Astrocyte of the cerebellum (primary cell): Measurements from ENCODE around the gene OLFML2A.

Experiments used
- DNase-seq: peaks from one replicate; pipeline ENCODE4 v3.0.0-alpha.2; 2011; ENCODE audit warnings: low read depth
- H3K4me3 ChIP-seq: 2 replicates; pipeline ENCODE4 v1.5.1; 2011; ENCODE audit warnings: mild to moderate bottlenecking, low read depth, low read length, moderate library complexity
- CTCF ChIP-seq: IDR thresholded peaks from 2 replicates; pipeline ENCODE4 v1.5.1; 2012; ENCODE audit warnings: low read length, low read depth, moderate library complexity, mild to moderate bottlenecking; ENCODE audit errors: missing control alignments
- in situ Hi-C: cut with HindIII; loops from 2 replicates; pipeline ENCODE4 v1.10.0; 2017; ENCODE audit warnings: low sequenced_read_pairs

The OLFML2A gene

GRCh38 chr9:124800306-124801259 is 23.6 kb downstream of the OLFML2A start:
- DNase-seq = no peak
- no peak for TF ChIP-seq CTCF
- H3K4me3 ChIP-seq = no peak overlapping the region
- in situ Hi-C loops = no loop called here

- H3K4me3 ChIP-seq = no peak overlapping the region
- TF ChIP-seq CTCF = no peak
- no peak for DNase-seq
- in situ Hi-C loops = no loop called here
These were observed 24.4 kb downstream of the OLFML2A start for GRCh38 chr9:124801356-124801755.

- in situ Hi-C loops = no loop called here
- H3K4me3 ChIP-seq = no peak overlapping the region
- no peak for TF ChIP-seq CTCF
- no peak for DNase-seq
These were observed 25.5 kb downstream of the OLFML2A start for GRCh38 chr9:124802426-124802825.

GRCh38 chr9:124803911-124804310 is 27.0 kb downstream of the OLFML2A start:
- TF ChIP-seq CTCF = no peak
- no peak overlapping the region for H3K4me3 ChIP-seq
- in situ Hi-C loops = no loop called here
- no peak for DNase-seq

- TF ChIP-seq CTCF = no peak
- H3K4me3 ChIP-seq = no peak overlapping the region
- in situ Hi-C loops = no loop called here
- no peak for DNase-seq
These were observed 28.3 kb downstream of the OLFML2A start for GRCh38 chr9:124805186-124805585.

GRCh38 chr9:124808246-124808956 is 31.5 kb downstream of the OLFML2A start:
- in situ Hi-C loops = no loop called here
- H3K4me3 ChIP-seq = no peak overlapping the region
- DNase-seq = no peak
- TF ChIP-seq CTCF = no peak
